LNCaP clone FGC (cell line): ENCODE measurements around the gene RNASE9.

ENCODE experiments used
- DNase-seq: peaks from one replicate; pipeline ENCODE4 v3.0.0-alpha.2; 2011; ENCODE audit warnings: low read depth
- H3K4me3 ChIP-seq: 2 replicates; pipeline ENCODE4 v1.5.1; 2011; ENCODE audit warnings: mild to moderate bottlenecking, low read depth, low read length, control low read depth
- TF ChIP-seq, protein P1 (sequence below): IDR thresholded peaks from 2 replicates; pipeline ENCODE4 v1.5.1; 2012; ENCODE audit warnings: mild to moderate bottlenecking; ENCODE audit not compliant: control insufficient read depth, insufficient read depth; ENCODE audit errors: extremely low read depth

RNASE9 gene

GRCh38 chr14:20548414-20549158 lies 12.3 kb downstream of the RNASE9 start:
- TF ChIP-seq, protein P1, sequence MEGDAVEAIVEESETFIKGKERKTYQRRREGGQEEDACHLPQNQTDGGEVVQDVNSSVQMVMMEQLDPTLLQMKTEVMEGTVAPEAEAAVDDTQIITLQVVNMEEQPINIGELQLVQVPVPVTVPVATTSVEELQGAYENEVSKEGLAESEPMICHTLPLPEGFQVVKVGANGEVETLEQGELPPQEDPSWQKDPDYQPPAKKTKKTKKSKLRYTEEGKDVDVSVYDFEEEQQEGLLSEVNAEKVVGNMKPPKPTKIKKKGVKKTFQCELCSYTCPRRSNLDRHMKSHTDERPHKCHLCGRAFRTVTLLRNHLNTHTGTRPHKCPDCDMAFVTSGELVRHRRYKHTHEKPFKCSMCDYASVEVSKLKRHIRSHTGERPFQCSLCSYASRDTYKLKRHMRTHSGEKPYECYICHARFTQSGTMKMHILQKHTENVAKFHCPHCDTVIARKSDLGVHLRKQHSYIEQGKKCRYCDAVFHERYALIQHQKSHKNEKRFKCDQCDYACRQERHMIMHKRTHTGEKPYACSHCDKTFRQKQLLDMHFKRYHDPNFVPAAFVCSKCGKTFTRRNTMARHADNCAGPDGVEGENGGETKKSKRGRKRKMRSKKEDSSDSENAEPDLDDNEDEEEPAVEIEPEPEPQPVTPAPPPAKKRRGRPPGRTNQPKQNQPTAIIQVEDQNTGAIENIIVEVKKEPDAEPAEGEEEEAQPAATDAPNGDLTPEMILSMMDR = no peak
- DNase-seq = no peak

GRCh38 chr14:20546877-20547276 lies 14.0 kb downstream of the RNASE9 start:
- no peak for DNase-seq
- H3K4me3 ChIP-seq = no peak overlapping the region
- TF ChIP-seq, protein P1 = no peak

More at GRCh38 chr14:20548414-20549158, 12.3 kb downstream of the RNASE9 start:
- no peak overlapping the region for H3K4me3 ChIP-seq

- no peak overlapping the region for H3K4me3 ChIP-seq
- no peak for DNase-seq
- TF ChIP-seq, protein P1 = no peak
These were observed 20.9 kb downstream of the RNASE9 start for GRCh38 chr14:20539906-20540305.

DNA sequence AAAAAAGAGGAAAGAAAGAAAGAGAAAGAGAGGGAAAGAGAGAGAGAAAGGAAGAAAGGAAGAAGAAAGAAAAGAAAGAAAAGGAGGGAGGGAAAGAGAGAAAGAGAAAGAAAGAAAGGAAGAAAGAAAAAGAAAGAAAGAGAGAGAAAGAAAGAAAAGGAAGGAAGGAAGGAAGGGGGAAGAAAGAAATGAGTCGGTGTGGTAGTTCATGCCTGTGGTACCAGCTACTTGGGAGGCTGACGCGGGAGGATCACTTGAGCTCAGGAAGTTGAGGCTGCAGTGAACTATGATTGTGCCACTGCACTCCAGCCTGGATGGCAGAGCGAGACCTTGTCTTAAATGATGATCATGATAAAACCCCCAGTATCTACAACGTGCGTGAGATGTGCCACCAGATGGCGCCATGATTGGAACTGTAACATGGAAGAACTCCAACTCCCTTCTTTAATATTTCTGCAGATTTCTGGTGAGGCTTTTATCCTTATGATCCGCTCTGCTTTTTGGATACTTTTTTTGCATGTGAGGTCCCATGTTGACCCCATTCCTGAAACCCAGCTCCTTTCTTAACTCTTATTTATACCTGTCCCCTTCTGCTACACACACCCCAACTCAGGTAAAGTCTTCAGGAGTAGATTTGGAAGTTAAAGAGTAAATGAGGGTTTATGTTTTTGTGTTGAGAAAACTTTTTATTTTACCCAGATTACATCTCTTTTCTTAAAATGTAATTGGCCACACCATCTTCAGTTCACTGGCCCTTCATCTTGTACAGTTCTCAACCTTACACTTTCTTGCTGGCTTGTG lies 29.9 kb downstream of the RNASE9 start:
- H3K4me3 ChIP-seq = no peak overlapping the region
- TF ChIP-seq, protein P1 = peak; percentile 85
- peak; percentile 42 for DNase-seq

DNA sequence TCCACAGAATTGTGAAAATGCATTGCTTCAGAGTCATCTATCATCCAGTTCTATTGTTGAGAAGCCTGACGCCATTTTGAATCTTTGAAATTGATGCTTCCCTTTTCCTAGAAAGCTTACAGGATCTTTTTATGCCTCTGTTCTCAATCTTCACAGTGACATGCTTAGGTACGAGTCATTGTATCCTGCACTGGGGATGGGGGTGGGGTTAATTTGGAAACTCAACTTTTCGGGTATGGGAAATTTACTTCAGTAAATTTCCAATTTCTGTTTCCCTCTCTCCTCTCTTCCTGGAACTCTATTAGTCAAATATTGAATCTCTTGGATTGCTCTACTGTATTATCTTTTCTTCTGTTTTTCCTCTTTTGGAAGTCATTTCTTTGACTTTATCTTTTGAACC lies 31.0 kb downstream of the RNASE9 start:
- TF ChIP-seq, protein P1 = no peak
- DNase-seq = no peak
- no peak overlapping the region for H3K4me3 ChIP-seq

- DNase-seq = no peak
These were observed 36.8 kb downstream of the RNASE9 start for GRCh38 chr14:20524027-20524426.

More at GRCh38 chr14:20524027-20524426, 36.8 kb downstream of the RNASE9 start:
- TF ChIP-seq, protein P1 = no peak
- H3K4me3 ChIP-seq = no peak overlapping the region
